D341Med (cell line): ENCODE measurements around the gene CCDC194.

ENCODE experiments used
- DNase-seq: peaks from one replicate; pipeline ENCODE4 v3.0.0; 2012; ENCODE audit warnings: low spot score

The CCDC194 gene

GRCh38 chr19:17406046-17406886, 12.3 kb upstream of the CCDC194 start:
- DNase-seq = no peak

- DNase-seq = no peak
Observed at GRCh38 chr19:17405250-17406045, 11.5 kb upstream of the CCDC194 start, which contains the start of gene BST2. TSS of gene BST2 (minus strand) at chr19:17405630. CDS start at chr19:17405575, 55 bp downstream.

GRCh38 chr19:17404621-17405249, 10.7 kb upstream of the CCDC194 start:
- no peak for DNase-seq

- no peak for DNase-seq
Observed at GRCh38 chr19:17404015-17404414, 10.0 kb upstream of the CCDC194 start.

GRCh38 chr19:17402982-17403855, 9.2 kb upstream of the CCDC194 start:
- DNase-seq = peak; percentile 89

- DNase-seq = no peak
Observed at GRCh38 chr19:17401628-17402027, 7.6 kb upstream of the CCDC194 start.

GRCh38 chr19:17398902-17399527, 5.0 kb upstream of the CCDC194 start:
- DNase-seq = no peak

GRCh38 chr19:17394891-17395415, 957 bp upstream of the CCDC194 start:
- DNase-seq = peak; percentile 79

- DNase-seq = no peak
Observed at GRCh38 chr19:17393002-17393401, 994 bp downstream of the CCDC194 start.

GRCh38 chr19:17391371-17392151, 2.4 kb downstream of the CCDC194 start:
- no peak for DNase-seq

GRCh38 chr19:17390665-17391370, 3.2 kb downstream of the CCDC194 start:
- DNase-seq = peak; percentile 98

- DNase-seq = no peak
Observed at GRCh38 chr19:17389957-17390664, 3.9 kb downstream of the CCDC194 start.

- DNase-seq = no peak
Observed at GRCh38 chr19:17389288-17389687, 4.7 kb downstream of the CCDC194 start.

GRCh38 chr19:17385878-17386611, 8.0 kb downstream of the CCDC194 start:
- peak; percentile 88 for DNase-seq

- DNase-seq = no peak
Observed at GRCh38 chr19:17380426-17381138, 13.4 kb downstream of the CCDC194 start.

GRCh38 chr19:17379221-17379631, 14.8 kb downstream of the CCDC194 start:
- DNase-seq = no peak

- DNase-seq = no peak
Observed at GRCh38 chr19:17378271-17378670, 15.7 kb downstream of the CCDC194 start.
